GM12878 (cell line): ENCODE results near the gene DIAPH3. TPM values are rescaled to one million over a fixed set of nuclear protein-coding genes. Genes with fewer than 3 reads are reported as not detected.

Experiments used
- ATAC-seq: fragments of 200-7000 bp; cut with Tn5 transposase; 3 replicates; pipeline ENCODE4 v1.9.1; 2020; ENCODE audit warnings: mild to moderate bottlenecking, moderate library complexity
- BruUV-seq: library from RNA; stranded (reverse); fragments of 400-500 nt; replicated peaks from 2 replicates; lab custom pipeline; 2021; lab: Mats Ljungman, UMichigan
- CTCF ChIA-PET: fragments of 300-600 bp; sonication (Branson Sonifier 250); formaldehyde crosslinking; extraction: SDS; loops from one replicate; lab custom pipeline; 2021; ENCODE audit warnings: inconsistent platforms; lab: Yijun Ruan, JAX
- POLR2A ChIA-PET: fragments of 350-600 bp; formaldehyde crosslinking; extraction: SDS; loops from one replicate; lab custom pipeline; 2021; ENCODE audit warnings: inconsistent platforms; lab: Charles Lee
- RAD21 ChIA-PET: fragments of 300-600 bp; sonication (Branson Sonifier 250); formaldehyde crosslinking; loops from one replicate; lab custom pipeline; 2023; ENCODE audit warnings: antibody characterized with exemption; ENCODE audit not compliant: unreplicated experiment; lab: Charles Lee
- SMC1A ChIA-PET: fragments of 300-600 bp; sonication (Branson Sonifier 250); formaldehyde crosslinking; loops from one replicate; lab custom pipeline; 2023; ENCODE audit not compliant: unreplicated experiment, uncharacterized antibody; lab: Charles Lee
- DNase-seq: peaks from one replicate; pipeline ENCODE4 v3.0.0-alpha.2; 2011; ENCODE audit warnings: low read depth, low spot score
- FAIRE-seq: peaks from 3 replicates; lab custom pipeline; 2011; peaks lifted over from hg19 to GRCh38; lab: Jason Lieb, UNC
- H2AFZ ChIP-seq: 2 replicates; pipeline ENCODE4 v1.6.0; 2011; ENCODE audit warnings: low read depth, low read length, control low read depth; ENCODE audit not compliant: control insufficient read depth
- H3K27ac ChIP-seq: 2 replicates; pipeline ENCODE4 v1.5.1; 2011; ENCODE audit warnings: control low read depth; ENCODE audit not compliant: control insufficient read depth, insufficient read depth
- H3K27me3 ChIP-seq, 2 experiments: replicated peaks in 1 of 2; 2 replicates each; pipeline versions ENCODE4 v1.6.0 to v1.6.1; 2011; ENCODE audit warnings: low read length in 1 of 2; ENCODE audit not compliant: control insufficient read depth in 2 of 2, insufficient read depth in 2 of 2
- H3K36me3 ChIP-seq, 2 experiments: 2 replicates each; pipeline ENCODE4 v1.5.1; 2011; ENCODE audit warnings: low read length in 1 of 2; ENCODE audit not compliant: control insufficient read depth in 2 of 2, insufficient read depth in 2 of 2
- H3K4me1 ChIP-seq: 2 replicates; pipeline ENCODE4 v1.6.1; 2011; ENCODE audit warnings: mild to moderate bottlenecking, low read length, moderate library complexity, mixed read lengths; ENCODE audit not compliant: control insufficient read depth, insufficient read depth
- H3K4me2 ChIP-seq: 2 replicates; pipeline ENCODE4 v1.6.0; 2011; ENCODE audit warnings: control low read depth; ENCODE audit not compliant: control insufficient read depth, insufficient read depth
- H3K4me3 ChIP-seq: fragments of 200-600 bp; sonication (generic); 2 replicates; pipeline ENCODE4 v1.5.1; 2016
- H3K79me2 ChIP-seq: 2 replicates; pipeline ENCODE4 v1.6.0; 2011; ENCODE audit warnings: low read length; ENCODE audit not compliant: control insufficient read depth, insufficient read depth
- H3K9ac ChIP-seq: 2 replicates; pipeline ENCODE4 v1.8.0; 2011; ENCODE audit warnings: low read length, control low read depth, mixed read lengths; ENCODE audit not compliant: control insufficient read depth, insufficient read depth
- H3K9me3 ChIP-seq: replicated peaks from 3 replicates; pipeline ENCODE4 v1.5.1; 2011; ENCODE audit warnings: mild to moderate bottlenecking, low read length; ENCODE audit not compliant: control insufficient read depth, insufficient read depth
- H4K20me1 ChIP-seq: 2 replicates; pipeline ENCODE4 v1.6.0; 2011; ENCODE audit not compliant: control insufficient read depth, insufficient read depth
- CTCF ChIP-seq, 3 experiments: IDR thresholded peaks in 2 of 3; conservative IDR thresholded peaks in 1 of 3; 2 replicates each; pipeline ENCODE4 v1.5.1; 2011; ENCODE audit warnings: low read depth in 3 of 3, low read length in 3 of 3, mild to moderate bottlenecking in 3 of 3, control low read depth in 2 of 3, moderate library complexity in 2 of 3, inconsistent platforms in 1 of 3, mixed read lengths in 1 of 3; ENCODE audit not compliant: control insufficient read depth in 2 of 3, insufficient read depth in 1 of 3; ENCODE audit errors: extremely low read depth in 1 of 3
- ETV6 ChIP-seq, 2 experiments: fragments of 450-650 bp in 1 of 2; IDR thresholded peaks in 1 of 2; conservative IDR thresholded peaks in 1 of 2; 2 replicates each; pipeline ENCODE4 v1.6.1; 2014; ENCODE audit warnings: antibody characterized with exemption in 1 of 2, borderline replicate concordance in 1 of 2, low read depth in 1 of 2, mild to moderate bottlenecking in 1 of 2, moderate library complexity in 1 of 2
- POU2F2 ChIP-seq: IDR thresholded peaks from 3 replicates; pipeline ENCODE4 v1.6.1; 2011; ENCODE audit warnings: low read depth, mild to moderate bottlenecking, low read length, borderline replicate concordance
- RUNX3 ChIP-seq: IDR thresholded peaks from 2 replicates; pipeline ENCODE4 v1.6.1; 2012; ENCODE audit warnings: low read length, inconsistent platforms
- SMAD5 ChIP-seq: IDR thresholded peaks from 2 replicates; pipeline ENCODE4 v1.6.1; 2016; ENCODE audit warnings: antibody characterized with exemption, low read depth
- SRF ChIP-seq, 2 experiments: IDR thresholded peaks; 2 replicates each; pipeline ENCODE4 v1.6.1; 2011; ENCODE audit warnings: low read depth in 2 of 2, low read length in 2 of 2, mild to moderate bottlenecking in 1 of 2, moderate library complexity in 1 of 2
- ZNF274 ChIP-seq: IDR thresholded peaks from one replicate; pipeline ENCODE4 v1.8.0; 2011; ENCODE audit not compliant: insufficient read length, insufficient read depth
- WGBS: methylation state at CpG from one replicate; pipeline ENCODE4 v1.1.6; 2016; ENCODE audit warnings: low lambda C conversion rate; ENCODE audit not compliant: insufficient replicate concordance, insufficient coverage; ENCODE audit errors: missing lambda C conversion rate; 5-methylcytosine and 5-hydroxymethylcytosine counted together
- in situ Hi-C: fragments of 300-500 bp; cut with MboI; formaldehyde crosslinking; loops from 9 replicates; pipeline ENCODE4 v1.14.3; 2018; ENCODE audit warnings: mixed read lengths
- intact Hi-C: fragments of 100-400 bp; cut with micrococcal nuclease; formaldehyde crosslinking; loops from one replicate; pipeline ENCODE4 v1.14.2; 2022; ENCODE audit not compliant: unreplicated experiment
- polyA plus RNA-seq, 11 experiments: library from polyadenylated mRNA; depleted of rRNA in 4 of 11; unstranded in 6 of 11; stranded (reverse) in 5 of 11; fragments of >200 nt; fragmentation: Nextera tagmentation in 4 of 11; fragmentation: Illumina TruSeq in 1 of 11; extraction: Ambion mirVana in 4 of 11; extraction: Trizol in 1 of 11; gene quantifications; 1 replicate in 1 of 11; 2 replicates in 10 of 11; pipeline versions ENCODE4 v1.2.1 to v1.2.3, GENCODE V29; 2011 to 2016; ENCODE audit warnings: inconsistent platforms in 2 of 11, missing spikeins in 2 of 11, low read depth in 1 of 11
- total RNA-seq, 4 experiments: library from RNA; depleted of rRNA in 3 of 4; stranded (reverse); fragments of >200 nt in 3 of 4; fragmentation: Illumina TruSeq in 1 of 4; extraction: Trizol in 1 of 4; gene quantifications; 2 replicates each; pipeline versions ENCODE4 v1.2.1 to v1.2.3, GENCODE V29; 2013 to 2021

Gene DIAPH3
- total and polyA plus RNA-seq, 10 of the 15 experiments (the other 5 are each of a cell fraction or from before 2014, with no cell fraction given) = 10.1 to 25.2 (median 15.4) TPM

GRCh38 chr13:59997976-59998375 lies 165.8 kb downstream of the DIAPH3 start:
- no peak overlapping the region for H3K9ac ChIP-seq
- no peaks in the 10 kb centered on the region for H3K27me3 ChIP-seq
- no peak overlapping the region for H3K4me2 ChIP-seq
- FAIRE-seq (no peak), ATAC-seq (no peak), DNase-seq (no peak)
- intact Hi-C loops = no loop called here
- H4K20me1 ChIP-seq = no peaks in the 10 kb centered on the region
- no peaks in the 10 kb centered on the region for H3K9me3 ChIP-seq
- in situ Hi-C loops = no loop called here
- POLR2A ChIA-PET = no interaction called here
- H3K4me1 ChIP-seq = no peaks in the 10 kb centered on the region
- BruUV-seq = no TSS peak
- 94% methylated on average over 1 of the region's 1 CpG for WGBS
- H3K4me3 ChIP-seq = no peak overlapping the region
- TF ChIP-seq SRF (IDR thresholded peaks at IDR 0.05; ENCODE audit: low read depth in 2 of 2, low read length in 2 of 2) (no peak), ZNF274 (no peak)
- RAD21 ChIA-PET = no interaction called here
- SMC1A ChIA-PET = no interaction called here
- H2AFZ ChIP-seq = no peak overlapping the region
- H3K79me2 ChIP-seq = no peaks in the 10 kb centered on the region
- no peaks in the 10 kb centered on the region; a peak in 1 of 4 replicates for H3K36me3 ChIP-seq
- CTCF ChIA-PET = interaction anchor here (1.2 kb wide), 1 partner anchor 13 kb away, joined by 4 read pairs; no protein-coding TSS in a partner anchor
- H3K27ac ChIP-seq = no peak overlapping the region

- ChIA-PET RAD21 (no interaction called here), SMC1A (no interaction called here), POLR2A (no interaction called here)
- intact Hi-C loops (no loop called here), in situ Hi-C loops (no loop called here)
- ATAC-seq (no peak), FAIRE-seq (no peak), DNase-seq (no peak)
- H3K9me3 ChIP-seq = no peaks in the 10 kb centered on the region
- no peak overlapping the region for H3K4me2 ChIP-seq
- no peaks in the 10 kb centered on the region for H3K27me3 ChIP-seq
- BruUV-seq = no TSS peak
- WGBS = 81% methylated on average over 6 of the region's 6 CpGs
- H3K36me3 ChIP-seq = no peaks in the 10 kb centered on the region; a peak in 1 of 4 replicates
- no peak overlapping the region for H3K4me3 ChIP-seq
- H3K9ac ChIP-seq = no peak overlapping the region
- H3K4me1 ChIP-seq = no peaks in the 10 kb centered on the region
- H4K20me1 ChIP-seq = no peaks in the 10 kb centered on the region
- H2AFZ ChIP-seq = no peak overlapping the region
- TF ChIP-seq SMAD5 (no peak), RUNX3 (no peak), ETV6 (conservative IDR thresholded peaks at IDR 0.05 in 1 of 2, IDR thresholded peaks at IDR 0.05 in 1 of 2; ENCODE audit: borderline replicate concordance in 1 of 2, low read depth in 1 of 2) (no peak), CTCF (IDR thresholded peaks at IDR 0.05 in 2 of 3, conservative IDR thresholded peaks at IDR 0.05 in 1 of 3; ENCODE audit: control insufficient read depth in 2 of 3, extremely low read depth in 1 of 3, insufficient read depth in 1 of 3, low read depth in 3 of 3, low read length in 3 of 3) (no peak), SRF (IDR thresholded peaks at IDR 0.05; ENCODE audit: low read depth in 2 of 2, low read length in 2 of 2) (no peak), POU2F2 (no peak)
- TF ChIP-seq, all 136 proteins: peak for 0
- Histone ChIP-seq H3K79me2 (no peaks in the 10 kb centered on the region), H3K27ac (no peak overlapping the region)
- CTCF ChIA-PET = interaction anchor here (0.6 kb wide), 1 partner anchor 393 kb away, joined by 3 read pairs; no protein-coding TSS in a partner anchor
Observed at GRCh38 chr13:59996461-59996980, 167.2 kb downstream of the DIAPH3 start.
